HG03175 (cell line): ENCODE measurements around the gene BMPR2.

Source experiments
- ATAC-seq: cut with Tn5 transposase; IDR thresholded peaks from one replicate; pipeline ENCODE4 v1.9.1; 2021; ENCODE audit warnings: mild to moderate bottlenecking, moderate library complexity; ENCODE audit not compliant: unreplicated experiment

BMPR2 gene

GRCh38 chr2:202588647-202589581 lies 212.8 kb downstream of the BMPR2 start:
- ATAC-seq, result peak; percentile 83

- ATAC-seq, result no peak
Measured at GRCh38 chr2:202589582-202589949, 213.4 kb downstream of the BMPR2 start.

- ATAC-seq, result no peak
Measured at GRCh38 chr2:202592566-202592965, 216.4 kb downstream of the BMPR2 start.

- ATAC-seq, result no peak
Measured at GRCh38 chr2:202599105-202599504, 223.0 kb downstream of the BMPR2 start.

- no peak for ATAC-seq
Measured at GRCh38 chr2:202599911-202600310, 223.8 kb downstream of the BMPR2 start.

- no peak for ATAC-seq
Measured at GRCh38 chr2:202604699-202605098, 228.6 kb downstream of the BMPR2 start.

GRCh38 chr2:202605174-202605573 lies 229.0 kb downstream of the BMPR2 start:
- ATAC-seq, result no peak

GRCh38 chr2:202608142-202608852 lies 232.2 kb downstream of the BMPR2 start:
- peak; percentile 39 for ATAC-seq

- peak; percentile 90 for ATAC-seq
Measured at GRCh38 chr2:202609381-202610145, 233.4 kb downstream of the BMPR2 start.

GRCh38 chr2:202610380-202610779 lies 234.3 kb downstream of the BMPR2 start:
- no peak for ATAC-seq

GRCh38 chr2:202612145-202612544 lies 236.0 kb downstream of the BMPR2 start:
- no peak for ATAC-seq

GRCh38 chr2:202613479-202613878 lies 237.4 kb downstream of the BMPR2 start:
- no peak for ATAC-seq
